GM12878 (cell line): ENCODE data around the gene ARHGAP27. TPM values are rescaled to one million over a fixed set of nuclear protein-coding genes. Genes with fewer than 3 reads are reported as not detected.

Experiments used
- BCL3 ChIP-seq: IDR thresholded peaks from 2 replicates; pipeline ENCODE4 v1.6.1; 2011; ENCODE audit warnings: borderline replicate concordance, low read depth, mild to moderate bottlenecking, moderate library complexity, low read length; ENCODE audit not compliant: insufficient read depth, poor library complexity, severe bottlenecking
- CBX3 ChIP-seq: fragments of 200-600 bp; sonication (generic); IDR thresholded peaks from 2 replicates; pipeline ENCODE4 v1.6.1; 2016; ENCODE audit warnings: low read depth, borderline replicate concordance
- CEBPZ ChIP-seq: fragments of 150-350 bp; IDR thresholded peaks from 2 replicates; pipeline ENCODE4 v1.6.1; 2016; ENCODE audit warnings: low read depth, low read length
- CREM ChIP-seq: IDR thresholded peaks from 2 replicates; pipeline ENCODE4 v1.6.1; 2014; ENCODE audit warnings: antibody characterized with exemption, low read depth
- FOXK2 ChIP-seq: fragments of 450-650 bp; IDR thresholded peaks from 2 replicates; pipeline ENCODE4 v1.6.1; 2017; ENCODE audit warnings: mild to moderate bottlenecking, moderate library complexity
- NFXL1 ChIP-seq: fragments of 450-650 bp; IDR thresholded peaks from 2 replicates; pipeline ENCODE4 v1.6.1; 2017; ENCODE audit warnings: antibody characterized with exemption, mild to moderate bottlenecking, borderline replicate concordance
- polyA plus RNA-seq, 11 experiments: library from polyadenylated mRNA; depleted of rRNA in 4 of 11; unstranded in 6 of 11; stranded (reverse) in 5 of 11; fragments of >200 nt; fragmentation: Nextera tagmentation in 4 of 11; fragmentation: Illumina TruSeq in 1 of 11; extraction: Ambion mirVana in 4 of 11; extraction: Trizol in 1 of 11; gene quantifications; 1 replicate in 1 of 11; 2 replicates in 10 of 11; pipeline versions ENCODE4 v1.2.1 to v1.2.3, GENCODE V29; 2011 to 2016; ENCODE audit warnings: inconsistent platforms in 2 of 11, missing spikeins in 2 of 11, low read depth in 1 of 11
- total RNA-seq, 4 experiments: library from RNA; depleted of rRNA in 3 of 4; stranded (reverse); fragments of >200 nt in 3 of 4; fragmentation: Illumina TruSeq in 1 of 4; extraction: Trizol in 1 of 4; gene quantifications; 2 replicates each; pipeline versions ENCODE4 v1.2.1 to v1.2.3, GENCODE V29; 2013 to 2021

ARHGAP27 gene
- total and polyA plus RNA-seq, 10 of the 15 experiments (the other 5 are each of a cell fraction or from before 2014, with no cell fraction given) = 0.64 to 45.7 (median 17.7) TPM

GRCh38 chr17:45384789-45385262 lies 47.8 kb downstream of the ARHGAP27 start (continued):
- no peak for TF ChIP-seq CEBPZ
- no peak for TF ChIP-seq CBX3
- TF ChIP-seq NFXL1 = no peak
- no peak for TF ChIP-seq FOXK2
- TF ChIP-seq BCL3 = no peak
- no peak for TF ChIP-seq CREM
- TF ChIP-seq, all 136 proteins: peak for 0
